ENCODE data around the gene MFN2.

GRCh38 chr1:12021616-12022015 lies 41.4 kb downstream of the MFN2 start:
- no peak for TF ChIP-seq RAD21 (IDR thresholded peaks at IDR 0.05)
- no peak for TF ChIP-seq CTCF (IDR thresholded peaks at IDR 0.05; ENCODE audit: low read depth, low read length, missing input control)
- no peak for TF ChIP-seq MAX (IDR thresholded peaks at IDR 0.05)
- no peak for TF ChIP-seq REST (IDR thresholded peaks at IDR 0.05)

All from liver (tissue), 3 donors.